ENCODE measurements around the gene ITSN2.
"Not testable (repeated sequence)": the region's sequence is repeated elsewhere in the genome, so short reads cannot be mapped to it uniquely, and the experiment has no call there.

ITSN2 gene

DNA sequence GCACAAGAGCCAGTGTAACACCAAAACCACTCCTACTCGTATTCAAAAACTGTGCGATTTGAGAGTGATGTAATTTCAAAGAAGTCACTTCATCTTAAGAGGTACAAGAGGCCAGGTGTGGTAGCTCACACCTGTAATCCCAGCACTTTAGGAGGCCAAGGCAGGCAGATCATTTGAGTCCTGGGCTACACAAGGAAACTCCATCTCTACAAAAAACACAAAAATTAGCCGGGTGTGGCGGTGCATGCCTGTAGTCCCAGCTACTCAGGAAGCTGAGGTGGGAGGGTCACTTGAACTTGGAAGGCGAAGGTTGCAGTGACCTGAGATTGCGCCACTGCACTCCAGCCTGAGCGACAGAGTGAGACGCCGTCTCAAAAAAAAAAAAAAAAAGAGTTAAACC is 21.2 kb downstream of the ITSN2 start:
- not testable (repeated sequence) for H3K27me3 ChIP-seq (ENCODE audit: insufficient read depth, low read length); H2AFZ ChIP-seq (ENCODE audit: low read depth, low read length); H3K36me3 ChIP-seq (ENCODE audit: insufficient read depth, low read length); H3K9me3 ChIP-seq (ENCODE audit: low read length); H3K4me3 ChIP-seq (ENCODE audit: low read length); H3K4me1 ChIP-seq (ENCODE audit: insufficient read depth, low read length)

DNA sequence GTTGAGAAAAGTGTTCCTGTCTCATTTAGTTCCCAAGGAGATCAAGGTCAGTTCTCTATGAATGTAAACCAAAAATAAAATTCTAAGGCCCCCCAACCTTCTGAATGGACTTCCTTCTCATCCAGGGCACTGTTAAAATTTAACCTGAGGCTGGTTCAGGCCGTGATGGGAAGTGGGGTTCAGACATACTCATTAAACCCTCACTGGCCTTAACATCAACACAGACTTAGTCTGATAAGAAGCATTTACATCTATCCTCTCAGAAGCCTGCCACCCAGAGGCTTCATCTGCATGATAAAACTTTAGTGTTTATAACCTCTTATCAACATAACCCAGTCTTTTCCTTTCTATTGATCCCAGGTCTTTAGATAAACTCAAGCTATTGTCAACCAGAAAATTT is 22.4 kb downstream of the ITSN2 start:
- no peaks in the 10 kb centered on the region for H3K9me3 ChIP-seq (ENCODE audit: low read length)
- no peak overlapping the region for H3K4me3 ChIP-seq (ENCODE audit: low read length)
- H3K4me1 ChIP-seq (ENCODE audit: insufficient read depth, low read length): no peaks in the 10 kb centered on the region
- H3K27me3 ChIP-seq (ENCODE audit: insufficient read depth, low read length): no peaks in the 10 kb centered on the region
- H2AFZ ChIP-seq (ENCODE audit: low read depth, low read length): no peak overlapping the region
- no peaks in the 10 kb centered on the region for H3K36me3 ChIP-seq (ENCODE audit: insufficient read depth, low read length)

DNA sequence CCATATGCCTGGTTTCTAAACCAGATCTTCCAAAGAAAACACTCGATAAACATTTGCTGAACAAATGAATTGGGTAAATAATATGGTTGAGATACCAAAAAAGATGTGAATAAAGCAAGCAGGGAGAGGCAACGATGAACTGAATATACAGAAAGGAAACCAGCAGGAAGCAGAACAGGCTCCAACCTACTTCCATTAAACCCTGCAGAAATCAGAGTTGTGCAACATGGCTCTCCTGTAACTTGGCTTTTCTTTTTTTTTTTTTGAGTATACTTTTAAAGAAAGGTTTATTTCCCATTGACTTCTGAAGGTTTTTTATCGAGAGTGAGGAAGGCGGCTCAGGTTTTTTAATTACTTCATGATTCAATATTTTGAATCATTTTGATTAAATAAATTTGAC is 23.5 kb downstream of the ITSN2 start:
- Histone ChIP-seq H3K4me3 (ENCODE audit: low read length) (no peak overlapping the region), H2AFZ (ENCODE audit: low read depth, low read length) (no peak overlapping the region), H3K36me3 (ENCODE audit: insufficient read depth, low read length) (no peaks in the 10 kb centered on the region), H3K4me1 (ENCODE audit: insufficient read depth, low read length) (no peaks in the 10 kb centered on the region), H3K9me3 (ENCODE audit: low read length) (no peaks in the 10 kb centered on the region), H3K27me3 (ENCODE audit: insufficient read depth, low read length) (no peaks in the 10 kb centered on the region)

DNA sequence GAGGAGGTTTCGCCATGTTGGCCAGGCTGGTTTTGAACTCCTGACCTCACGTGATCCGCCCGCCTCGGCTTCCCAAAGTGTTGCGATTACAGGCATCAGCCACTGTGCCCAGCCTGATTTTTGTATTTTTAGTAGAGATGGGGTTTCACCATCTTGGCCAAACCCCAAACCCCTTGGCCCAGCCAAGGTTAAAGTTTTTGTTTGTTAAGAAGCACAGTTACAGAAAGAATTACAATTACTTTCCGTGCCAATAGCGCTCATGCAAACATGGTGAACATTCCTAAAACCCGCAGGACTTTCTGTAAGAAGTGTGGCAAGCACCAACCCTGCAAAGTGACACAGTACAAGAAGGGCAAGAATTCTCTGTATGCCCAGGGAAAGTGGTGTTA is 26.1 kb downstream of the ITSN2 start:
- Histone ChIP-seq H3K4me3 (ENCODE audit: low read length) (no peak overlapping the region), H3K36me3 (ENCODE audit: insufficient read depth, low read length) (no peaks in the 10 kb centered on the region), H2AFZ (ENCODE audit: low read depth, low read length) (no peak overlapping the region), H3K4me1 (ENCODE audit: insufficient read depth, low read length) (no peaks in the 10 kb centered on the region), H3K9me3 (ENCODE audit: low read length) (no peaks in the 10 kb centered on the region), H3K27me3 (ENCODE audit: insufficient read depth, low read length) (no peaks in the 10 kb centered on the region)

- Histone ChIP-seq H2AFZ (ENCODE audit: low read depth, low read length) (no peak overlapping the region), H3K4me3 (ENCODE audit: low read length) (no peak overlapping the region), H3K4me1 (ENCODE audit: insufficient read depth, low read length) (peaks cover 6% of the 10 kb centered on the region), H3K27me3 (ENCODE audit: insufficient read depth, low read length) (no peaks in the 10 kb centered on the region), H3K9me3 (ENCODE audit: low read length) (no peaks in the 10 kb centered on the region), H3K36me3 (ENCODE audit: insufficient read depth, low read length) (no peaks in the 10 kb centered on the region)
Measured at GRCh38 chr2:24332791-24333540, 27.4 kb downstream of the ITSN2 start.

DNA sequence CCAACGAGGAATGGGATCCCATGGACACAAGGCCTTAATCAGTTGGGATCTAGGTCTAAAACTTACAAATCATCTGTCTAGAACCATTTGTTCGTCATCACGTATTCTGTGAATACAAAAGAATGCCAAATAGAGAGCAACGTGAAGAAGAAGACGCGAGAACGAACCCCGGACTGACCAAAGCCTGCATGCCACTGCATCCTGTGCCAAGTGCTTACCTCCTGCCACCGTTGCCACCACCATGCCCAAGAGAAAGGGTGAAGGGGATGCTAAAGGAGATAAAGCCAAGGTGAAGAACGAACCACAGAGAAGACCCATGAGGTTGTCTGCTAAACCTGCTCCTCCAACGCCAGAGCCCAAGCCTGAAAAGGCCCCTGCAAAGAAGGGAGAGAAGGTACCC is 30.2 kb downstream of the ITSN2 start:
- Histone ChIP-seq H2AFZ (ENCODE audit: low read depth, low read length) (no peak overlapping the region), H3K4me3 (ENCODE audit: low read length) (no peak overlapping the region), H3K27me3 (ENCODE audit: insufficient read depth, low read length) (no peaks in the 10 kb centered on the region), H3K36me3 (ENCODE audit: insufficient read depth, low read length) (no peaks in the 10 kb centered on the region), H3K9me3 (ENCODE audit: low read length) (no peaks in the 10 kb centered on the region), H3K4me1 (ENCODE audit: insufficient read depth, low read length) (peaks cover 9% of the 10 kb centered on the region)

GRCh38 chr2:24329700-24330099 is 30.6 kb downstream of the ITSN2 start:
- Histone ChIP-seq H3K36me3 (ENCODE audit: insufficient read depth, low read length) (no peaks in the 10 kb centered on the region), H3K4me1 (ENCODE audit: insufficient read depth, low read length) (peaks cover 9% of the 10 kb centered on the region), H2AFZ (ENCODE audit: low read depth, low read length) (no peak overlapping the region), H3K9me3 (ENCODE audit: low read length) (no peaks in the 10 kb centered on the region), H3K27me3 (ENCODE audit: insufficient read depth, low read length) (no peaks in the 10 kb centered on the region), H3K4me3 (ENCODE audit: low read length) (no peak overlapping the region)

GRCh38 chr2:24328010-24328409 is 32.3 kb downstream of the ITSN2 start:
- Histone ChIP-seq H3K36me3 (ENCODE audit: insufficient read depth, low read length) (no peaks in the 10 kb centered on the region), H3K4me1 (ENCODE audit: insufficient read depth, low read length) (peaks cover 9% of the 10 kb centered on the region), H3K27me3 (ENCODE audit: insufficient read depth, low read length) (no peaks in the 10 kb centered on the region), H3K9me3 (ENCODE audit: low read length) (no peaks in the 10 kb centered on the region), H2AFZ (ENCODE audit: low read depth, low read length) (no peak overlapping the region), H3K4me3 (ENCODE audit: low read length) (no peak overlapping the region)

GRCh38 chr2:24317491-24317920 is 42.8 kb downstream of the ITSN2 start:
- H3K4me1 ChIP-seq (ENCODE audit: insufficient read depth, low read length): no peaks in the 10 kb centered on the region
- no peak overlapping the region for H3K4me3 ChIP-seq (ENCODE audit: low read length)
- no peaks in the 10 kb centered on the region for H3K27me3 ChIP-seq (ENCODE audit: insufficient read depth, low read length)
- H3K36me3 ChIP-seq (ENCODE audit: insufficient read depth, low read length): no peaks in the 10 kb centered on the region
- peaks cover 4% of the 10 kb centered on the region for H3K9me3 ChIP-seq (ENCODE audit: low read length)
- H2AFZ ChIP-seq (ENCODE audit: low read depth, low read length): no peak overlapping the region

DNA sequence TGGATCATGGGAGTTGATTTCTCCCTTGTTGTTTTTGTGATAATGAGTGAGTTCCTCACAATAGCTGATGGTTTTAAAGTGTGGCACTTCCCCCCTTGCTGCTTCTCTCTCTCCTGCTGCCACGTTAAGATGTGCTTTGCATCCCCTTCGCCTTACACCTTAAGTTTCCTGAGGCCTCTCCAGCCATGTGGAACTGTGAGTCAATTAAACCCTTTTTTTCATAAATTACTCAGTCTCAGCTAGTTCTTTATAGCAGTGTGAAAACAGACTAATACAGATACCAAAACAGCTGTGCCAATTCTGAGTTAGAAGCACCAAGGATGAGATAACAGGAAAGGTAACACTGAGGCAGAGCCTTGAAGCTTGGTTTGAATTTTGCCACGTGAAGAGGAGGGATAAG is 44.7 kb downstream of the ITSN2 start:
- H3K4me3 ChIP-seq (ENCODE audit: low read length): no peak overlapping the region
- H3K4me1 ChIP-seq (ENCODE audit: insufficient read depth, low read length): no peaks in the 10 kb centered on the region
- H2AFZ ChIP-seq (ENCODE audit: low read depth, low read length): no peak overlapping the region
- H3K27me3 ChIP-seq (ENCODE audit: insufficient read depth, low read length): no peaks in the 10 kb centered on the region
- H3K9me3 ChIP-seq (ENCODE audit: low read length): peaks cover 4% of the 10 kb centered on the region
- no peaks in the 10 kb centered on the region for H3K36me3 ChIP-seq (ENCODE audit: insufficient read depth, low read length)

DNA sequence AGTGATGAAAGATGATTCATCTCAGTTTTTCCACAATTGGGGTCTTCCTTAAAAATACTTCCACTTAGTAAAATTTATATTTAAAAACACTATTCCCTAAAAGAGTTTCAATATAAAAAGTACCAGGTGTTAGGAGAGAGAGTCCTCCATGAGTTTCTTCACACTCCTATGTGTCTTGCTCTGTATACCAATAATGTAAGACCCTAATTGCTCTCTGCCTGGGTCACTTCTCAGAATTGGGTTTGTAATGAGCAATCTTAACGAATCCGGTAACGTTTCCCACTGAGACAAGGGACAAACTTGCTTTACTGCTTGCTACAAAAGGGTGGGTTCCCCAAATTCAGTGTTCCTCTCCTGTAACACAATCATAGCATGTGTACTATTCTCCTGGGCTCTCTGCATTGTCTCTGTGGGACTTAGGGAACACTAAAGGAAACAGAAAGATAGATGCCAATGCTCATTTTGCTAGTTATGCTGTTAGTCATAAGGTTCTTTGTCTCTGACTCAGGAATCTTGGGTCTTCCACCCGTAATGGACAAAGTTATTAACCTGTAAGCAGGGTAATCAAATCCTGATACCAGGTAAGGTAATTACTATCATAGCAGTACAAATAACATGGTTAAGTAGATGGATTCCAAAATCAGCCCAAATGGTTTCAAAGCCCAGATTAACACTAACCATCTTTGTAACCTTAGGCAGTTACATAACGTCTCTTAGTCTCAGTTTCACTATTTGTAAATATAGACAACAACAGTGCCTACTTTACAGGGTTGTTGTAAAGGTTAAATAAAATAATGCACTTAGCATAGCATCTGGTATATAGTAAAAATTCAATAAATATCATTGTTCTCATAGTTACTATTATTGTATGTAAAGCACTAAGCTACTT is 46.3 kb downstream of the ITSN2 start:
- Histone ChIP-seq H2AFZ (ENCODE audit: low read depth, low read length) (no peak overlapping the region), H3K9me3 (ENCODE audit: low read length) (peaks cover 1% of the 10 kb centered on the region), H3K4me3 (ENCODE audit: low read length) (no peak overlapping the region), H3K27me3 (ENCODE audit: insufficient read depth, low read length) (no peaks in the 10 kb centered on the region), H3K36me3 (ENCODE audit: insufficient read depth, low read length) (peaks cover 14% of the 10 kb centered on the region), H3K4me1 (ENCODE audit: insufficient read depth, low read length) (no peaks in the 10 kb centered on the region)

DNA sequence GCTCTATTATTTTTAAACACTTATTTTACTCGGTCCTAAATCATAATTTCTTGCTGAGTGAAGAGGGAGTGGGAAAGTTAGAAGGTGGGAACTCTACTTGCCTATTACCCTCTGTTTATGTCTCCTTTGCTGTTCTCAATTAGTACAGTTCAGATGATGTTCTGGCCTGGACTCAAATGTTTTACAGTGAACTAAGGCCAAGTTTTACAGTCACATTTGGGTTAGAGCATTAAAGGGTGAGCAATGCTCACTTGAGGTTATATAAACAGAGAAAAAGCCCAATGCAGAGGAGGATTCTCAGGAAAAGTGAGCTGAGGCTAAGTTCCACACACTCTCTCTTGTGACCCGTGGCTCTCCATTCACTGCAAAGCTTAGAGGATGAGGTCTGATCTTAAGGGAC is 52.4 kb downstream of the ITSN2 start:
- H3K36me3 ChIP-seq (ENCODE audit: insufficient read depth, low read length): peaks cover 22% of the 10 kb centered on the region
- no peak overlapping the region for H3K4me3 ChIP-seq (ENCODE audit: low read length)
- H3K27me3 ChIP-seq (ENCODE audit: insufficient read depth, low read length): no peaks in the 10 kb centered on the region
- H3K4me1 ChIP-seq (ENCODE audit: insufficient read depth, low read length): peaks cover 11% of the 10 kb centered on the region
- no peak overlapping the region for H2AFZ ChIP-seq (ENCODE audit: low read depth, low read length)
- H3K9me3 ChIP-seq (ENCODE audit: low read length): peaks cover 4% of the 10 kb centered on the region

GRCh38 chr2:24304631-24305030 is 55.7 kb downstream of the ITSN2 start:
- Histone ChIP-seq H3K36me3 (ENCODE audit: insufficient read depth, low read length) (peaks cover 29% of the 10 kb centered on the region), H3K27me3 (ENCODE audit: insufficient read depth, low read length) (no peaks in the 10 kb centered on the region), H2AFZ (ENCODE audit: low read depth, low read length) (no peak overlapping the region), H3K9me3 (ENCODE audit: low read length) (peaks cover 6% of the 10 kb centered on the region), H3K4me1 (ENCODE audit: insufficient read depth, low read length) (peaks cover 11% of the 10 kb centered on the region), H3K4me3 (ENCODE audit: low read length) (no peak overlapping the region)

Data from neuron (in vitro differentiated cells).